Esophagus squamous epithelium (tissue), 5 donors: ENCODE data around the gene PASD1. TPM values are rescaled to one million over a fixed set of nuclear protein-coding genes. Genes with fewer than 3 reads are reported as not detected.
"Not testable (repeated sequence)": the region's sequence is repeated elsewhere in the genome, so short reads cannot be mapped to it uniquely, and the experiment has no call there.

ENCODE experiments used
- DNase-seq: peaks from one replicate; lab custom pipeline; 2025; lab: John Stamatoyannopoulos, UW
- H3K27ac ChIP-seq, 4 donors: fragments of 200-600 bp; sonication (generic); one replicate each; pipeline ENCODE4 v1.5.1; 2016 to 2019; ENCODE audit warnings: mild to moderate bottlenecking in 1 of 4
- H3K27me3 ChIP-seq, 4 donors: fragments of 200-600 bp; sonication (generic); 1 replicate in 3 of 4; 2 replicates in 1 of 4; pipeline versions ENCODE4 v1.5.1 to v1.6.0; 2017 to 2021; ENCODE audit warnings: antibody characterized with exemption in 1 of 4
- H3K36me3 ChIP-seq, 3 donors: fragments of 200-600 bp; sonication (generic); one replicate each; pipeline ENCODE4 v1.5.1; 2016 to 2019
- H3K4me1 ChIP-seq, 3 donors: fragments of 200-600 bp; sonication (generic); one replicate each; pipeline ENCODE4 v1.5.1; 2017 to 2019
- H3K4me3 ChIP-seq, 4 donors: fragments of 200-600 bp; sonication (generic); 1 replicate in 3 of 4; 2 replicates in 1 of 4; pipeline ENCODE4 v1.5.1; 2016 to 2019; ENCODE audit warnings: mild to moderate bottlenecking in 2 of 4, moderate library complexity in 1 of 4
- H3K9me3 ChIP-seq, 3 donors: fragments of 200-600 bp; sonication (generic); one replicate each; pipeline ENCODE4 v1.5.1; 2016 to 2019
- CTCF ChIP-seq, 6 experiments: fragments of 450-650 bp in 4 of 6; fragments of 200-600 bp in 2 of 6; sonication (generic) in 2 of 6; IDR thresholded peaks; one replicate each; pipeline ENCODE4 v1.5.1; 2016 to 2019; ENCODE audit warnings: antibody characterized with exemption in 6 of 6, mild to moderate bottlenecking in 4 of 6, moderate library complexity in 4 of 6
- POLR2A ChIP-seq, 4 donors: fragments of 450-650 bp; IDR thresholded peaks; one replicate each; pipeline ENCODE4 v1.6.1; 2017; ENCODE audit warnings: antibody characterized with exemption in 4 of 4, mild to moderate bottlenecking in 4 of 4, moderate library complexity in 3 of 4
- WGBS, 2 donors: methylation state at CpG; one replicate each; pipeline ENCODE4 v1.1.5; 2018; 5-methylcytosine and 5-hydroxymethylcytosine counted together
- intact Hi-C: fragments of 100-400 bp; cut with DNase I; formaldehyde crosslinking; loops from one replicate; pipeline ENCODE4 v1.15.0; 2022
- total RNA-seq, 4 donors: library from RNA; depleted of rRNA; stranded (reverse); fragments of >200 nt; gene quantifications; one replicate each; pipeline ENCODE4 v1.1.0, GENCODE V29; 2016
- donor health status: DM: yes; HTN: yes; CAD: no.

The PASD1 gene
- total RNA-seq, 4 donors from 2014 or later: not detected

GRCh38 chrX:151692825-151693224 is 129.3 kb downstream of the PASD1 start:
- no peak for DNase-seq
- Histone ChIP-seq H3K27me3 (peaks cover 0 to 28% (median 0%) of the 10 kb centered on the region in 4 donors), H3K4me1 (peaks cover 0 to 6% (median 4%) of the 10 kb centered on the region in 3 donors), H3K9me3 (no peaks in the 10 kb centered on the region), H3K4me3 (no peak overlapping the region), H3K36me3 (no peaks in the 10 kb centered on the region), H3K27ac (no peak overlapping the region)
- TF ChIP-seq POLR2A (IDR thresholded peaks at IDR 0.05): no peak
- TF ChIP-seq CTCF (IDR thresholded peaks at IDR 0.05): no peak
- intact Hi-C loops: no loop called here
- 69 to 100% methylated on average over 2 of the region's 6 CpGs for WGBS, 2 donors

- DNase-seq: no peak
- Histone ChIP-seq H3K4me1 (peaks cover 0 to 6% (median 4%) of the 10 kb centered on the region in 3 donors), H3K27me3 (peaks cover 0 to 28% (median 0%) of the 10 kb centered on the region in 4 donors), H3K9me3 (no peaks in the 10 kb centered on the region), H3K36me3 (no peaks in the 10 kb centered on the region), H3K27ac (no peak overlapping the region), H3K4me3 (no peak overlapping the region)
- no peak for TF ChIP-seq CTCF (IDR thresholded peaks at IDR 0.05)
- TF ChIP-seq POLR2A (IDR thresholded peaks at IDR 0.05): no peak
- WGBS, 2 donors: 78 to 100% methylated on average over 3 to 7 of the region's 12 CpGs
- intact Hi-C loops: no loop called here
These were observed 130.6 kb downstream of the PASD1 start for GRCh38 chrX:151694121-151694520.

- peak within 1 kb of the TSS in 1 of 4 donors; percentile 9 for H3K27ac ChIP-seq
- DNase-seq: no peak
- H3K27me3 ChIP-seq: peaks cover 0 to 28% (median 0%) of the 10 kb centered on the region in 4 donors
- no peak for TF ChIP-seq CTCF (IDR thresholded peaks at IDR 0.05)
- no peak for TF ChIP-seq POLR2A (IDR thresholded peaks at IDR 0.05)
- H3K4me1 ChIP-seq: peaks cover 0 to 6% (median 4%) of the 10 kb centered on the region in 3 donors
- no peaks in the 10 kb centered on the region for H3K9me3 ChIP-seq
- peak within 1 kb of the TSS; percentile 8 to 57 (median 27) for H3K4me3 ChIP-seq
- H3K36me3 ChIP-seq: no peaks in the 10 kb centered on the region
- intact Hi-C loops: no loop called here
- 37% methylated on average over 2 of the region's 100 CpGs; no CpG with 5 or more reads in 1 of the 2 donors for WGBS, 2 donors
These were observed 131.4 kb downstream of the PASD1 start, which contains the start of gene PRRG3 for GRCh38 chrX:151694661-151695582. Gene PRRG3, plus strand, starts transcription at chrX:151695458. Its CDS starts 3,357 bp downstream, at chrX:151698815.

GRCh38 chrX:151695583-151696340 is 132.3 kb downstream of the PASD1 start:
- WGBS, 2 donors: 44% methylated on average over 17 of the region's 19 CpGs; no CpG with 5 or more reads in 1 of the 2 donors
- intact Hi-C loops: no loop called here
- H3K27me3 ChIP-seq: peaks cover 0 to 28% (median 0%) of the 10 kb centered on the region in 4 donors
- H3K36me3 ChIP-seq: no peaks in the 10 kb centered on the region
- no peak overlapping the region for H3K27ac ChIP-seq
- H3K9me3 ChIP-seq: no peaks in the 10 kb centered on the region
- H3K4me1 ChIP-seq: peaks cover 0 to 6% (median 4%) of the 10 kb centered on the region in 3 donors
- no peak for TF ChIP-seq CTCF (IDR thresholded peaks at IDR 0.05)
- TF ChIP-seq POLR2A (IDR thresholded peaks at IDR 0.05): no peak
- peak overlapping the region in 3 of 4 donors; percentile 16 to 57 (median 38) for H3K4me3 ChIP-seq
- no peak for DNase-seq

GRCh38 chrX:151697082-151697481 is 133.6 kb downstream of the PASD1 start:
- H3K27me3 ChIP-seq: peaks cover 0 to 28% (median 0%) of the 10 kb centered on the region in 4 donors
- DNase-seq, H3K27ac ChIP-seq, H3K4me1 ChIP-seq, H3K4me3 ChIP-seq, intact Hi-C loops, H3K36me3 ChIP-seq, H3K9me3 ChIP-seq: not testable (repeated sequence)
- WGBS, 2 donors: 90 to 91% methylated on average over 2 to 8 of the region's 8 CpGs
